ENCODE measurements around the gene NKD1.

The NKD1 gene

GRCh38 chr16:50555269-50555875 is 7.2 kb downstream of the NKD1 start:
- H3K27ac ChIP-seq (ENCODE audit: low read depth, low read length) = peak overlapping the region; percentile 68
- H3K36me3 ChIP-seq (ENCODE audit: insufficient read depth, low read length) = peaks cover 9% of the 10 kb centered on the region
- peaks cover 7% of the 10 kb centered on the region for H3K4me1 ChIP-seq (ENCODE audit: insufficient read depth, low read length)
- H3K4me3 ChIP-seq (ENCODE audit: low read depth in 1 of 2, low read length in 2 of 2) = no peak overlapping the region
- no peaks in the 10 kb centered on the region for H3K27me3 ChIP-seq (ENCODE audit: control insufficient read depth in 1 of 2, insufficient read depth in 2 of 2, low read length in 2 of 2)
- H3K9ac ChIP-seq (ENCODE audit: low read length) = no peak overlapping the region
- no peaks in the 10 kb centered on the region for H3K9me3 ChIP-seq (ENCODE audit: low read length)

- no peak overlapping the region for H3K4me3 ChIP-seq (ENCODE audit: low read depth in 1 of 2, low read length in 2 of 2)
- H3K9ac ChIP-seq (ENCODE audit: low read length) = no peak overlapping the region
- H3K27ac ChIP-seq (ENCODE audit: low read depth, low read length) = peak overlapping the region; percentile 68
- H3K4me1 ChIP-seq (ENCODE audit: insufficient read depth, low read length) = peaks cover 6% of the 10 kb centered on the region
- H3K27me3 ChIP-seq (ENCODE audit: control insufficient read depth in 1 of 2, insufficient read depth in 2 of 2, low read length in 2 of 2) = no peaks in the 10 kb centered on the region
- peaks cover 9% of the 10 kb centered on the region for H3K36me3 ChIP-seq (ENCODE audit: insufficient read depth, low read length)
- no peaks in the 10 kb centered on the region for H3K9me3 ChIP-seq (ENCODE audit: low read length)
These were observed 7.9 kb downstream of the NKD1 start for GRCh38 chr16:50555952-50556673.

GRCh38 chr16:50557046-50557445 is 8.8 kb downstream of the NKD1 start:
- H3K27ac ChIP-seq (ENCODE audit: low read depth, low read length) = no peak overlapping the region
- H3K9ac ChIP-seq (ENCODE audit: low read length) = no peak overlapping the region
- no peaks in the 10 kb centered on the region for H3K9me3 ChIP-seq (ENCODE audit: low read length)
- H3K4me3 ChIP-seq (ENCODE audit: low read depth in 1 of 2, low read length in 2 of 2) = no peak overlapping the region
- peaks cover 13% of the 10 kb centered on the region for H3K36me3 ChIP-seq (ENCODE audit: insufficient read depth, low read length)
- no peaks in the 10 kb centered on the region for H3K27me3 ChIP-seq (ENCODE audit: control insufficient read depth in 1 of 2, insufficient read depth in 2 of 2, low read length in 2 of 2)
- H3K4me1 ChIP-seq (ENCODE audit: insufficient read depth, low read length) = peaks cover 6% of the 10 kb centered on the region

GRCh38 chr16:50558913-50559312 is 10.7 kb downstream of the NKD1 start:
- H3K36me3 ChIP-seq (ENCODE audit: insufficient read depth, low read length) = peaks cover 13% of the 10 kb centered on the region
- H3K9me3 ChIP-seq (ENCODE audit: low read length) = no peaks in the 10 kb centered on the region
- no peak overlapping the region for H3K27ac ChIP-seq (ENCODE audit: low read depth, low read length)
- H3K4me1 ChIP-seq (ENCODE audit: insufficient read depth, low read length) = peaks cover 7% of the 10 kb centered on the region
- no peaks in the 10 kb centered on the region for H3K27me3 ChIP-seq (ENCODE audit: control insufficient read depth in 1 of 2, insufficient read depth in 2 of 2, low read length in 2 of 2)
- H3K9ac ChIP-seq (ENCODE audit: low read length) = no peak overlapping the region
- H3K4me3 ChIP-seq (ENCODE audit: low read depth in 1 of 2, low read length in 2 of 2) = no peak overlapping the region

GRCh38 chr16:50559342-50559741 is 11.1 kb downstream of the NKD1 start:
- H3K36me3 ChIP-seq (ENCODE audit: insufficient read depth, low read length) = peaks cover 13% of the 10 kb centered on the region
- no peak overlapping the region for H3K9ac ChIP-seq (ENCODE audit: low read length)
- peaks cover 11% of the 10 kb centered on the region for H3K4me1 ChIP-seq (ENCODE audit: insufficient read depth, low read length)
- no peaks in the 10 kb centered on the region for H3K9me3 ChIP-seq (ENCODE audit: low read length)
- H3K27me3 ChIP-seq (ENCODE audit: control insufficient read depth in 1 of 2, insufficient read depth in 2 of 2, low read length in 2 of 2) = no peaks in the 10 kb centered on the region
- no peak overlapping the region for H3K4me3 ChIP-seq (ENCODE audit: low read depth in 1 of 2, low read length in 2 of 2)
- H3K27ac ChIP-seq (ENCODE audit: low read depth, low read length) = no peak overlapping the region

GRCh38 chr16:50559804-50560514 is 11.8 kb downstream of the NKD1 start:
- Histone ChIP-seq H3K9me3 (ENCODE audit: low read length) (no peaks in the 10 kb centered on the region), H3K9ac (ENCODE audit: low read length) (no peak overlapping the region), H3K4me3 (ENCODE audit: low read depth in 1 of 2, low read length in 2 of 2) (no peak overlapping the region), H3K27me3 (ENCODE audit: control insufficient read depth in 1 of 2, insufficient read depth in 2 of 2, low read length in 2 of 2) (no peaks in the 10 kb centered on the region), H3K4me1 (ENCODE audit: insufficient read depth, low read length) (peaks cover 12% of the 10 kb centered on the region), H3K27ac (ENCODE audit: low read depth, low read length) (no peak overlapping the region), H3K36me3 (ENCODE audit: insufficient read depth, low read length) (peaks cover 13% of the 10 kb centered on the region)

- H3K4me3 ChIP-seq (ENCODE audit: low read depth in 1 of 2, low read length in 2 of 2) = no peak overlapping the region
- no peaks in the 10 kb centered on the region for H3K9me3 ChIP-seq (ENCODE audit: low read length)
- H3K4me1 ChIP-seq (ENCODE audit: insufficient read depth, low read length) = peaks cover 6% of the 10 kb centered on the region
- peaks cover 13% of the 10 kb centered on the region for H3K36me3 ChIP-seq (ENCODE audit: insufficient read depth, low read length)
- H3K27ac ChIP-seq (ENCODE audit: low read depth, low read length) = no peak overlapping the region
- H3K9ac ChIP-seq (ENCODE audit: low read length) = no peak overlapping the region
- no peaks in the 10 kb centered on the region for H3K27me3 ChIP-seq (ENCODE audit: control insufficient read depth in 1 of 2, insufficient read depth in 2 of 2, low read length in 2 of 2)
These were observed 13.0 kb downstream of the NKD1 start for GRCh38 chr16:50560903-50561863.

GRCh38 chr16:50562657-50563056 is 14.5 kb downstream of the NKD1 start:
- H3K27me3 ChIP-seq (ENCODE audit: control insufficient read depth in 1 of 2, insufficient read depth in 2 of 2, low read length in 2 of 2) = no peaks in the 10 kb centered on the region
- peaks cover 5% of the 10 kb centered on the region for H3K36me3 ChIP-seq (ENCODE audit: insufficient read depth, low read length)
- no peak overlapping the region for H3K4me3 ChIP-seq (ENCODE audit: low read depth in 1 of 2, low read length in 2 of 2)
- H3K27ac ChIP-seq (ENCODE audit: low read depth, low read length) = no peak overlapping the region
- no peak overlapping the region for H3K9ac ChIP-seq (ENCODE audit: low read length)
- no peaks in the 10 kb centered on the region for H3K9me3 ChIP-seq (ENCODE audit: low read length)
- H3K4me1 ChIP-seq (ENCODE audit: insufficient read depth, low read length) = peaks cover 8% of the 10 kb centered on the region

- Histone ChIP-seq H3K27me3 (ENCODE audit: control insufficient read depth in 1 of 2, insufficient read depth in 2 of 2, low read length in 2 of 2) (no peaks in the 10 kb centered on the region), H3K27ac (ENCODE audit: low read depth, low read length) (no peak overlapping the region), H3K9me3 (ENCODE audit: low read length) (no peaks in the 10 kb centered on the region), H3K9ac (ENCODE audit: low read length) (no peak overlapping the region), H3K4me1 (ENCODE audit: insufficient read depth, low read length) (peaks cover 18% of the 10 kb centered on the region), H3K4me3 (ENCODE audit: low read depth in 1 of 2, low read length in 2 of 2) (no peak overlapping the region), H3K36me3 (ENCODE audit: insufficient read depth, low read length) (peaks cover 4% of the 10 kb centered on the region)
These were observed 15.8 kb downstream of the NKD1 start for GRCh38 chr16:50563989-50564388.

- no peaks in the 10 kb centered on the region for H3K9me3 ChIP-seq (ENCODE audit: low read length)
- no peaks in the 10 kb centered on the region for H3K27me3 ChIP-seq (ENCODE audit: control insufficient read depth in 1 of 2, insufficient read depth in 2 of 2, low read length in 2 of 2)
- H3K36me3 ChIP-seq (ENCODE audit: insufficient read depth, low read length) = peaks cover 4% of the 10 kb centered on the region
- no peak overlapping the region for H3K27ac ChIP-seq (ENCODE audit: low read depth, low read length)
- no peak overlapping the region for H3K4me3 ChIP-seq (ENCODE audit: low read depth in 1 of 2, low read length in 2 of 2)
- no peak overlapping the region for H3K9ac ChIP-seq (ENCODE audit: low read length)
- peaks cover 18% of the 10 kb centered on the region for H3K4me1 ChIP-seq (ENCODE audit: insufficient read depth, low read length)
These were observed 17.2 kb downstream of the NKD1 start for GRCh38 chr16:50565428-50565827.
